HG02970 (cell line): Measurements from ENCODE around the gene MAML3.
"Not testable (repeated sequence)": the region's sequence is repeated elsewhere in the genome, so short reads cannot be mapped to it uniquely, and the experiment has no call there.

Experiments
- ATAC-seq: cut with Tn5 transposase; IDR thresholded peaks from one replicate; pipeline ENCODE4 v1.9.1; 2021; ENCODE audit warnings: mild to moderate bottlenecking, moderate library complexity, moderate number of reproducible peaks; ENCODE audit not compliant: unreplicated experiment, low FRiP score

The MAML3 gene

GRCh38 chr4:139721789-139722188 lies 432.2 kb downstream of the MAML3 start:
- no peak for ATAC-seq

- no peak for ATAC-seq
These were observed 433.2 kb downstream of the MAML3 start for GRCh38 chr4:139720806-139721205.

GRCh38 chr4:139719381-139720101 lies 434.4 kb downstream of the MAML3 start:
- no peak for ATAC-seq

DNA sequence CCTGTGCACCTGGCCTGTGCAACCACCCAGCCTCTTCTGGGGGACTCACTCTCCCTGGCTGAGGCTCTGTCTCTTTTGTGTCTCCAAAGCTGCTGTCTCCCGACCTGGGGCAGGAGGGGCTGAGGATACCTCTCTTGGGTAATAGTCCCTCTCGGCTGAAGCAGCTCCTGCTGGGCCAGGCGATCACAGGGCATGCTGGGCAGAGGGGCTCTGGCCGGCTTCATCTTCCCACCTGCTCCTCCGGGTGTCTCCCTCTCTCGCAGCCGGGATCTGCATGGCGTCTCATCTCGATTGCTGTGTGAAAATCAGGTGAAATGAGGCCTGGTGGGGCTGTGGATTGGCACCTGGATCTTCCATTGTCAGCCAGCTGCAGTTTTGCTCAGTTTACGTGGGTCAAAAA lies 435.2 kb downstream of the MAML3 start:
- ATAC-seq: no peak

- ATAC-seq: no peak
These were observed 435.6 kb downstream of the MAML3 start for GRCh38 chr4:139718358-139718757.

- no peak for ATAC-seq
These were observed 438.1 kb downstream of the MAML3 start for GRCh38 chr4:139715746-139716391.

- ATAC-seq: no peak
These were observed 441.1 kb downstream of the MAML3 start for GRCh38 chr4:139712882-139713281.

DNA sequence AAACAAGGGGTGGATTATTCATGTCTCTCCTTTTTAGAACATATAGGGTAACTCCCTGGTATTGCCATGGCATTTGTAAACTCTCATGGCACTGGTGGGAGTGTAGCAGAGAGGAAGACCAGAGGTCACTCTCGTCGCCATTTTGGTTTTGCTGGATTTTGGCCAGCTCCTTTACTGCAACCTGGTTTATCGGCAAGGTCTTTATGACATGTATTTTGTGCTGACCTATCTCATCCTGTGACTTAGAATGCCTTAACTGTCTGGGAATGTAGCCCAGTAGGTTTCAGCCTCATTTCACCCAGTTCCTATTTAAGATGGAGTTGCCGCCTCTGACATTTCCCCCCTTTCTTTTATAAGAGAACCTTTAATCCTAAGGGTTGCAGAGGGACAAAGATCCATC lies 442.5 kb downstream of the MAML3 start:
- ATAC-seq: no peak

DNA sequence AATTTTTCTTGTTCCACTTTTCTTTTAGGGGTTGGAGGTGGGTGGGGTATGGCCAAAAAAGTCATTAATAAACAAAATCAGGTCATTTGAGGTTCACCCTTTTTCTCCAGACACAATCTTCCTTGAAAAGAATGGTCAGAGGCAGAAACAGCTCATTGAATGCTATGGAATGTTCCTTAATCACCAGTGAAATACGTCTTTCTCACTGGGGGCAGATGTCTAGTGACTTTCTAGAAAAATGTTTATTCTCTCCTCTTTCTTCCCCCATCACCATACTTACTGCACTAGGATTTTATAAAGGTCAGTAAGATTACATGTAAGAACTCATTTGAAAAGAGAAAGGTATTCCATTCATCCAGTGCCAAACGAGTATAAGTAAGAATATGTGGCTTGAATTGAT lies 443.9 kb downstream of the MAML3 start:
- no peak for ATAC-seq

DNA sequence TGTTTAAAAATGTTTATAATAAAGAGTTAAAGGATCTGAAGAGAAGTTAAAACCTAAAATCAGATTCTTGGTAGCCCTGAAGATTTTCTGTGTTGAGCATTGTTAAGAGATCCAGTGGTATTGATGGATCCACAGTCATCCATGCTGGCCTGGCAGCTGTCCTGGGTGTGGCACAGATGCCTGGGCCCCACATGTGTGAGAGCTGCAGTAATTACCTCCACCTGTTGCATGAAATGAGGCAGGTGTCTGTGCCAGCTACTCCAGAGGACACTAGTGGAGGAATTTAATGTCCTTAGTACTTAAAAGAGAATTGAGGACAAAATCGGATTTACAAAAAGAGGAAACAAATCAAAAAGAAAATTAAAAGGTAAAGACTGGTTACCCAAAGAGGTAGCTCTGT lies 444.3 kb downstream of the MAML3 start:
- no peak for ATAC-seq

DNA sequence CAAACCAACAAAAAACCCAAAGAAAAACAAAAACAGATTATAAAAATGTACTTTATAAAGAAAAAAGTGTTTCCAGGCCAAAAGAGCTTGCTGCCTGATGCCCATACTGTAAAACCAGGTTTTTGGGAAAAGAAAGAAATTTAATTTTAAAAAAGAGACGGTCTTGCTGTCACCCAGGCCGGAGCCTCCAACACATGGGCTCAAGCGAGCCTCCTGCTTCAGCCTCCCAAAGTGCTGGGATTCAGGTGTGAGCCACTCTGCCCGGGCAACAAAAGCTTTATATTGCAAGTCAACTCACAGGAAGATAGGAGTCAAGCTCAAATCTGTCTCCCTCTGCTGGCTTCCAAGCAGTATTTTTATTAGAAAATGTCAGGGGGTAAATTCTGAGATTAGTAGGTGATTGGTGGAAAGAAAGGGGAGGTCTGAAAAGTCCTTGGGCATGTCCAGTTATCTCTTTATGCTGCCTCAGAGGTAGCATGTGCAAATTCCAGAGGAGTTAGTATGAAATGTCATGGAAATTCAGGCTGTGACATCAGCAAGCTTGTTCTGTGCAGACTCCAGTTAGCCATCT lies 449.0 kb downstream of the MAML3 start:
- no peak for ATAC-seq

DNA sequence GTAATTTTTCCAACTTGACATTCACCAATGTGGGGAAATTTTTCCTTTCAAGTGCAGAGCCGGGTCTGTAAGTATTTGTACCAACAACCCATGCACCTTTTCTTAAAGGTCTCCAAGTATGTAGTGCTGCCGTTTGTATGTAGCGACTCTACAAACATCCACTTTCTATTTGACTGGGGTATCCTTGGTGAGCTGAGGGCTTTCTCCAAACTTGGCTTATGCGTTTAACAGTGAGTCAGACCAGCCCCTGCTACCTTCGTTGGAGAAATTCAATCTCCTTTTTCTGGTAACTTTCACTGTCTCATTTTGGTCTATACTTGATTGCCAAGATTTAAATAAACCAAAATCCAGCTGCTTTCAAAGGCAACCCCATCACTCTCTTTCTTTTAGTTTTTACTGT lies 453.4 kb downstream of the MAML3 start:
- no peak for ATAC-seq

GRCh38 chr4:139698167-139698925 lies 455.6 kb downstream of the MAML3 start:
- ATAC-seq: not testable (repeated sequence)

- ATAC-seq: no peak
These were observed 457.5 kb downstream of the MAML3 start for GRCh38 chr4:139696491-139696890.

GRCh38 chr4:139694522-139695107 lies 459.4 kb downstream of the MAML3 start:
- no peak for ATAC-seq

GRCh38 chr4:139692309-139693012 lies 461.5 kb downstream of the MAML3 start:
- ATAC-seq: no peak

DNA sequence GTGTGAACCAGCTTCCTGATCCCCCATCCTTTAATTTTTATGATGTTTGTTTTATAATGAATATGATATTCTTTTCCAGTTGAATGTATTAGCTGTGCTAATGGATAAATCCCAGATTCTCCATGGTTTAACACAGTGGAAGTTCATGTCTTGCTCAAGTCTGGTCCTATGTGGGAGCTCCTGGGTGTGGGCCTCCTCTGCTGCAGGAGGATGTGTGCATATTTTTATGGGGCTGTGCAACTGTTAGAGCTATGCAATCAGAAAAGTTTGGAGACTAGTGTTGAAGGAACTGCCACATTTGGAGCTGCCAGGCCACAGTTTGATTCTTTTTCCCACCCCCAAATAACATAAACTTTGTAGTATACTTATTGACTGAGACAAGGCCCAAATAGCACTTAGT lies 463.6 kb downstream of the MAML3 start:
- no peak for ATAC-seq

DNA sequence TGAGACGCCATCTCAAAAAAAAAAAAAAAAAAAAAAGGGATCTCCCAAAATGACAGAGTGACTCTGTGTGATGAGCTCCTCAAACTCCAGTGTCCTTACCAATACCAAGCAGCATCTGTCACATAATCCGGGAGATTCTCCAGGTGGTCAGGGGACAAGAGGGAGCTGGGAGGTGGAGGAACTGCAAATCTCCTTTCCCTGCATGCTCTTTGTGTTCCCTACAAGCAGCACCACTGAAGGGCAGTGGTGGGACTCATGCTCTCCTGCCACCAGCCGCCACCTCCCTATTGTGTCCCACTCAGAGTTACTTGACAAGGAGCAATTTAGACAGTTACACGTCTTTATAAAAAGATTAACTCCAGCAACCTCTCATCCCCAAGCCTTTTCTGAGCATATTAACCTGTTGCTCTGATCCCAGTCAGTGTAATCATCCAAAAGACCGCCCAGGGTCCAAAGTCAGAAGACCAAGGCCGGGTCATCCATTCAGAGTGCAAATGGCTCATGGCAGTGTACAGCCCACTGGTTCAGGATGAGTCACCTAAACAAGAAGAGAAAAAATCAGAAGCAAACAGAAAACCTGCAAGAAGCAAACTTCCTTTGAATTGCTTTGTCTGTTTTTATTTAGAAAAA lies 464.8 kb downstream of the MAML3 start:
- no peak for ATAC-seq

DNA sequence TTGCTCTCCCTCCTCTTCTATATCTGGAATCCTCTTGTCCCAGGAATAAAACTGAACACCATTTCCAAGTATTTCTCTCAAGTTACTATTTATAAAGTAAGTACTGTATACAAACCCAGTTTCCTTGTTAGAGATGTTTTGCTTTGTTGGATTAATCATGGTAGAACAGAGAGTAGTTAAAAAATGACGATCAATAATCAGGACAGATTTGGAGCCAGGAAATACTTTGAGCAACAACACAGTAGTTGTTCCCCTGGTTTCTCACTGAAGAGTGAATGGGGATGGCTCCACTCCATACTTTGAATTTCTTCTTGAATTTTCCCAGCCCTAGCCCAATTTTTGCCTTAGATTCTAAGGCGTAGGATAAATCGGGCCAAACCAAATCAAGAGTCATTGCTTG lies 467.0 kb downstream of the MAML3 start:
- ATAC-seq: no peak

DNA sequence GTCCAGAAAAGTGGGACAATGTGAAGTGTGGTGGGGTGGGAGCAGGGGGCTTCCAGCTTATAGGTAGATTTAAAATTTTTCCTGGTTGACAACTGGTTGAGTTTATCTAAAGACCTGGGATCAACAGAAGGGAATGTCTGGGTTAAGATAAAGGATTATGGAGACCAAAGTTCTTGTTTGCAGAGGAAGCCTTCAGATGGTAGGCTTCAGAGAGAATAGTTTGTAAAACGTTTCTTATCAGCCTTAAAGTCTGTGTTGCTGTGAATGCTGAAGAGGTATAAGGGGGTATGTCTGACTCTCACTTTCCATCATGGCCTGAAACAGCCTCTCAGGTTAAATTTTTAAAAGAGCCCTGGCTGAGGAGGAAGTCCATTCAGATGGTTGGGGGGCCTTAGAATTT lies 467.9 kb downstream of the MAML3 start:
- no peak for ATAC-seq
